HG03460 (cell line): ENCODE data around the gene ZNF646.

ENCODE experiments used
- ATAC-seq: cut with Tn5 transposase; IDR thresholded peaks from one replicate; pipeline ENCODE4 v1.9.1; 2021; ENCODE audit not compliant: unreplicated experiment

The ZNF646 gene

DNA sequence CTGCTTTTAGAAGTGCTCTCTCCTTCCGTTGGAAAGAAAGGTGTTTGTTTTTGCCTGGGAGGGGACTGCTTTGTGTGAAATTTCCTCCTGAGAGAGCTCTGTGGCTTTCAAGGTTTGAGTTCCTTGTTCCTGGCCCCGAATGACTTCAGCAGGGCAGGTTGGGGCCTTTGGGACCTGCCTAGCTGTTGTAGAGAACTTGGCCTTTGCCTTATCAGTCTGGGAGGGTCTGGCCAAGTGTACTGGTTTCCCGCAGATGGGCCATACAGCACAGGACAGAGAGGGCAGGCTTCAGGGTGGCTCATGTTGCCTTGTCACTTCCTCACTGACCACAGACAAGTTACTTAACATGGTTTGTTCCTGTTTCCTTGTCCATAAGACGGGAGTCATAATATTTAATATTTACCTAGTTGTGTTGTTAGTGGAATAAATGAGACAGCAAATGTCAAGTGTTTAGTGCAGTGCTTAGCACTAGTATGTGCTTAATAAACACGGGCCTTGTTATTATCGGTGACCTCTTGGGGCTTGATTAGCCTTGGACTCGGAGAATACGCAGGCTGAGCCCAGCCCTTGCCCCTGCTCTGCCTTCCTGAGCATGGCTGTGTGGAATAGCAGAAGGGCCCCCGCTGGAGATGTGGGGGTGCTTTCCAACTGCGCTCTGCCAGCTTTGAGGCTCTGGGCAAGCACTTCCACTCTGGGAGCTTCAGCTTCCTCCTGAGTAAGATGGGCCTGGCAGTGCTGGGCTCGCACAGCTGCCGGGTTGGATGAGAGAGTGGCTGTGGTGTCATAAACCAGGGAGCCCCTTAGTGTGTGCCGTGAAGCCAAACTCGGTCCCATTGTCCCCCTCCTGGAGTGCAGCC, 54.7 kb downstream of the ZNF646 start:
- ATAC-seq, result no peak

DNA sequence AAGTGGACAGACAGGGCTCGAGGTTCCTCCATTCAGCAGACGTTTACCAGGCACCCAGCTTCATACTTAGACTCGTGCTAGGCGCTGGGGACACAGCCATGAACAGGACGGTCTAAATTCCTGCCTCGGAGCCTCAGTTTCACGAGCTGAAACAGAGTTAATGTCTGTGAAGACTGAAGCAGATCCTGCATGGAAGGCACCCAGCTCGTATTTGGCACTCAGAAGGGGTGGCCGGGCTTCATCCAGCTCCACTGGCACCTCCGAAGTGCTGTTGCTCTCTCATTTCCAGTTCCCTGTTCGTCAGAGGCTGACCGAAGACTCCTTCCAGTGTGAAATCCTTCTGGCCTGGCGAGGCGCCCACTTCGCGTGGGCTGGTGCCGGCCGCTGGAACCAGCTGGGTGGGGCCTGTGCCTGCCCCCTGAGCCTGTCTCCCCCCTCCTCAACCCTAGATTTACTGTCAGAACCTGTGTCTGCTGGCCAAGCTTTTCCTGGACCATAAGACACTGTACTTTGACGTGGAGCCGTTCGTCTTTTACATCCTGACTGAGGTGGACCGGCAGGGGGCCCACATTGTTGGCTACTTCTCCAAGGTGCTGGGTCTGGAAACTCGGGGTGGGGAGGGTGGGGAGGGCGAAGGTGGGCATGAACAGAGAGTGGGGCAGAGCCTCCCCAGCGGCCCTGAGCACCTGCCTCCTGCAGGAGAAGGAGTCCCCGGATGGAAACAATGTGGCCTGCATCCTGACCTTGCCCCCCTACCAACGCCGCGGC, 55.5 kb downstream of the ZNF646 start:
- no peak for ATAC-seq

DNA sequence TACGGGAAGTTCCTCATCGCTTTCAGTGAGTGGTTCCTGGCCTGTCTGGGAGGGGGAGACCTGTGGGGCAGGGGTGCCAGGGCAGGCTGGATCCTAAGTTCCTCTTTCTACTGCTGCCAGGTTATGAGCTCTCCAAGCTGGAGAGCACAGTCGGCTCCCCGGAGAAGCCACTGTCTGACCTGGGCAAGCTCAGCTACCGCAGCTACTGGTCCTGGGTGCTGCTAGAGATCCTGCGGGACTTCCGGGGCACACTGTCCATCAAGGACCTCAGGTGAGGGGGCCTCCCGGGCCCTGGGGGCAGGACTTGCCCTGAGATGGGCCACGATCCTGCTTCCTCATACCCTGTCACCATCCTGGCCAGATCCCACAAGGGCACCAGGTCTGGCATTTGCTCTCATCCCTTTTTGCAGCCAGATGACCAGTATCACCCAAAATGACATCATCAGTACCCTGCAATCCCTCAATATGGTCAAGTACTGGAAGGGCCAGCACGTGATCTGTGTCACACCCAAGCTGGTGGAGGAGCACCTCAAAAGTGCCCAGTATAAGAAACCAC, 56.2 kb downstream of the ZNF646 start:
- no peak for ATAC-seq

DNA sequence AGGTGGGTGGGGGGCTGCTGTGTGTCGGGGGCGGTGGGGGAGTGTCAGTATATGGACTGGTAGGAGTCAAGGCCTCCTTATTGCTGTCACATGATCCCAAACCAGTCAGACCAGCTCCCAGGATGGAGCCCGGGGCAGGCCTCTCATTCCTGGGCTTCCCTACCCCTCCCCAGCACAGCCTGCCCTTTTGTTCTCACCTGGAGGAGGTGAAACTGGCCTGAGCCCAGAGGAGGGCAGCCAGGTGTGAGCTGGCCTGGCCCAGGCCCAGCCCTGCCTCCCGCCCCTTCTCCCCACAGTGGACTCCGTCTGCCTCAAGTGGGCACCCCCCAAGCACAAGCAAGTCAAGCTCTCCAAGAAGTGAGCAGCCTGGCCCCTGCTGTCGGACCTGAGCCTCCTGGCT, 56.7 kb downstream of the ZNF646 start:
- no peak for ATAC-seq

DNA sequence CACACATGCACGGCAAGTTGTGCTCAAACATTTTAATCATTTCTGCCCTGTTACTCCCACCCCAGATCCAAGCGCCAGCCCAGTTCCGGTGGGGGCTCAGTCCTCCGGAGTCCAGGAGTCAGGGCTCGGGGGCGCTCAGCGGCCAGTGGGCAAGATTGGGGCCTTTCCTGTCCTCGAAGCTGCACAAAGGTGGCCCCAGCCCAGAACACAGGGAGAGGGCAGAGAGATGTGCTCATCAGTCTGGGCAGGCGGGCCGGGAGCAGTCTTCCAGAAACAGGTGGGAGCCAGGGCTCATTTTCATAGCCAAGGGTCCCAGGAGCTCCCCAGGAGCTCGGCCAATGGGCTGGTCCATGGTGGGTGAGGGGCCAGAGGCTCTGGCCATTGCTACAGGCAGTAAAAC, 57.2 kb downstream of the ZNF646 start:
- no peak for ATAC-seq

DNA sequence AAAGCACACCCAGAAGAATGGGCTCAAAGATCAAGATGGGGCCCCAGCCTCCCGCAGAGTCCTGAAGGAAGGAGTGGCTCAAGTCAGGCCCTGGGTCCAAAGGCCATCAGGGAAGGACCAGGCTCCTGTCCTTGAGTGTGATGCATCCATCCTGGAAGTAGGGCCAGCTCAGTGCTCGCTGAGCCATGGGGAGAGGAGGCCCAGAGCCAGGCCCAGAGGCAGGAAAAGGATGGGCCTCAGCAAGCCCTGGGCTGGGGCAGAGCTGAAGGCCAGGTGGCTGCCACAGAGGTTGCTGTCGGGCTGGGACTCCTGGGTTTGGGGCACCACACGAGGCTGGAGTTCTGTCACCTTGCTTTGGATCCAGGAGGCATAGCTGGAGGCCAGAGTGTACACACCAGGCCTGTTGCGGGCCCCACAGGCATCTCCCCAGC, 57.6 kb downstream of the ZNF646 start:
- no peak for ATAC-seq

DNA sequence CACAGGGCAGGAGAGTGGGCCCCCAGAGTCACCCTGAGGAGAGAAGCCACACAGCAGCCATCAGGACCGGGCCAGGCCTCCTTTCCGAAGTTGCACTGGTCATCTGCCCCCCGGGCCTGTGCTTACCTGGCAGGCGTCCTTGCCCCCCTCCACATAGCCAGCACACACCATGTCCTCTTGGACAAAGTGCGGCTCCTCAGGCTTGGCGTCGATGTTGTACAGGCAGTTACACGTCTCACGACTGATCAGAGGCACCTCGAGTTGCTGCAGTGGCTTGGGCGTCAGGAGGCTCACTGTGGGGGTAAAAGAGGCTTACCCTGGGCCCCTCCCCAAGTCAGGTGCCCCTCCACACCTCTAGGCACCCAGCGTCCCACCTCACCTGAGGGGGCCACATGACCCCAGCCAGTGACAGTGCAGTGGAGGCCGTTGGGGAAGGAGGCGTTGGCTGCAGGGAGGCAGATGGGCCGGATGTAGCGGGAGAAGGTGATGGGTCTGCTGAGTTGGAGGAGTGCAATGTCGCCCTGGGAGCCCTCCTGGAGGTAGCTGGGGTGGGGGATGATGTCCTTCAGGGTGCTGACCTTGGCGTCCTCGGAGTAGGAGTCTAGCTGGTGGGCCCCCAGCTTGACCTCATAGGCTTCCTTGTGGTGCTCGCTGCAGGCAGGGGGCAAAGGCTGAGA, 58.2 kb downstream of the ZNF646 start:
- ATAC-seq, result no peak

DNA sequence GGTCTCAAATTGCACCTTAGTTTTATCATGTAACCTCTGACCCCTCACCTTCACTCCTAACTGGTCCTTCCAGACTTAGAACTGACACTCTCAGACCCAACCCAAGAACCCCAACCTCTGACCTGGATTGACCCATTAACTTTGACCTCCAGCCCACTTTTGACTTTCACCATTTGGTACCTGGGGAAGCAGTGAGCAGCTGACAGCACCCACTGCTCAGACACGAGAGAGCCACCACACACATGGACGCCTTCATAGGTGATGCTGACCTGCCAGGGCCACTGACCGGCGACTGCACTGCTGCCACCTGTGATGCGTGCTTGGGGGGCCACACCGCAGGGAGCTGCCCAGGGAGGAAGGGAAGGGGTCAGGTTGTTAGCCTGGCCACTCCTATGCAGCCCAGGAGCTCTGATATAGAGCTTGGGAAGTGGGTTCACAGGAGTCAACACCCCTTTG, 58.9 kb downstream of the ZNF646 start:
- no peak for ATAC-seq
